ENCODE results near the gene UCMA. TPM values are rescaled to one million over a fixed set of nuclear protein-coding genes. Genes with fewer than 3 reads are reported as not detected.

The UCMA gene
- total RNA-seq, 1 experiment from 2014 or later, result not detected

DNA sequence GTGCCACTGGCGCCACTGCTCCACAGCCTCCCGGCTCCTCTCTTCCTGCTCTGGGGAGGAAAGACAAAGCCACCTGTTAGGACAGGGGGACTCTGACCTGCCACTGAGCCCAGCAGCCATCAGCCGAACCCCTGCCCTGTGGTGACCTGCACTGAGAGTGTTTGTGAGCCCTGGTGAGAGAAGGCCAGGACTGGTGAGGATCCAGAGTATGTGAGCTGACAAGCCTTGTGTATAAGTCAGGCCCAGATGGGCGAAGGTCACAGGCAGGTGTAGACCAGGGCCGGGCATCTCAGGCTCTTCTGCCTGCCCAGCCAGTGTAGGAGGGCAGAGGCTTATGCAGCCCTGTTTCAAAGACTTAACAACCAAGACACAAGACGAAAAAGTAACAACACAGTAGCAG lies 12.0 kb downstream of the UCMA start:
- no TSS peak for BruUV-seq (replicated peaks)
- CTCF ChIA-PET, result interaction anchor here (0.6 kb wide), 1 partner anchor 13 kb away, joined by 4 read pairs; no protein-coding TSS in a partner anchor
- no peak for DNase-seq (ENCODE audit: unreplicated experiment)
- Mint-ChIP-seq H3K36me3 (ENCODE audit: insufficient read depth, unreplicated experiment) (no peaks in the 10 kb centered on the region), H3K27me3 (ENCODE audit: insufficient read depth, unreplicated experiment) (no peaks in the 10 kb centered on the region), H3K9me3 (ENCODE audit: unreplicated experiment) (no peaks in the 10 kb centered on the region), H3K4me3 (ENCODE audit: unreplicated experiment) (no peak overlapping the region), H3K4me1 (ENCODE audit: insufficient read depth, unreplicated experiment) (no peaks in the 10 kb centered on the region), H3K27ac (ENCODE audit: low read depth, unreplicated experiment) (no peak overlapping the region)
- intact Hi-C loops (cut with micrococcal nuclease), result loop anchor here (5.0 kb wide), 1 partner anchor 80 kb away; the partner anchor contains the start of gene PHYH
- POLR2A ChIA-PET, result no interaction called here
- TF ChIP-seq, protein P1, sequence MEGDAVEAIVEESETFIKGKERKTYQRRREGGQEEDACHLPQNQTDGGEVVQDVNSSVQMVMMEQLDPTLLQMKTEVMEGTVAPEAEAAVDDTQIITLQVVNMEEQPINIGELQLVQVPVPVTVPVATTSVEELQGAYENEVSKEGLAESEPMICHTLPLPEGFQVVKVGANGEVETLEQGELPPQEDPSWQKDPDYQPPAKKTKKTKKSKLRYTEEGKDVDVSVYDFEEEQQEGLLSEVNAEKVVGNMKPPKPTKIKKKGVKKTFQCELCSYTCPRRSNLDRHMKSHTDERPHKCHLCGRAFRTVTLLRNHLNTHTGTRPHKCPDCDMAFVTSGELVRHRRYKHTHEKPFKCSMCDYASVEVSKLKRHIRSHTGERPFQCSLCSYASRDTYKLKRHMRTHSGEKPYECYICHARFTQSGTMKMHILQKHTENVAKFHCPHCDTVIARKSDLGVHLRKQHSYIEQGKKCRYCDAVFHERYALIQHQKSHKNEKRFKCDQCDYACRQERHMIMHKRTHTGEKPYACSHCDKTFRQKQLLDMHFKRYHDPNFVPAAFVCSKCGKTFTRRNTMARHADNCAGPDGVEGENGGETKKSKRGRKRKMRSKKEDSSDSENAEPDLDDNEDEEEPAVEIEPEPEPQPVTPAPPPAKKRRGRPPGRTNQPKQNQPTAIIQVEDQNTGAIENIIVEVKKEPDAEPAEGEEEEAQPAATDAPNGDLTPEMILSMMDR (IDR thresholded peaks at IDR 0.05; ENCODE audit: unreplicated experiment), result no peak

DNA sequence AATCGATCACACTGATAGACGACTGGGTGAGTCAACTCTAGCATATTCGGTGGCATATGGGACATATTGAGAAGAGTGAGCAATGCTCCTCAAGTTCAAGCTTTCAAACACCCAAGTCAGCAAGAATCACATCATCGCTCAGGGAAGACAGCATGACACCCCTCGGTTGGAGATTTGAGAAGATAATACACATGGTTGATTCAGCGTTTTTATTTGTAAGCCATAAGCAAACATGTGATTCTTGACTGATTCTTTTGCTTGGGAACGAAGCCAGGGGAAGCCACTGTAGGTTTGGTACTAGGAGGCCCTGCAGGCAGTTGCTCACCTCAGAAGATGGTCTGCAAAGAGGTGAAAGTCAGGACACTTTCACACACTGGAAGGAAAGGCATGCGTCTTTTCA lies 12.6 kb downstream of the UCMA start:
- no peak for DNase-seq (ENCODE audit: unreplicated experiment)
- POLR2A ChIA-PET, result no interaction called here
- no peaks in the 10 kb centered on the region for H3K4me1 Mint-ChIP-seq (ENCODE audit: insufficient read depth, unreplicated experiment)
- H3K9me3 Mint-ChIP-seq (ENCODE audit: unreplicated experiment), result no peaks in the 10 kb centered on the region
- BruUV-seq (replicated peaks), result no TSS peak
- no peak overlapping the region for H3K4me3 Mint-ChIP-seq (ENCODE audit: unreplicated experiment)
- no peaks in the 10 kb centered on the region for H3K27me3 Mint-ChIP-seq (ENCODE audit: insufficient read depth, unreplicated experiment)
- intact Hi-C loops (cut with micrococcal nuclease), result loop anchor here (5.0 kb wide), 1 partner anchor 81 kb away; the partner anchor contains the start of gene PHYH
- H3K36me3 Mint-ChIP-seq (ENCODE audit: insufficient read depth, unreplicated experiment), result no peaks in the 10 kb centered on the region
- CTCF ChIA-PET, result no interaction called here
- TF ChIP-seq, protein P1 (IDR thresholded peaks at IDR 0.05; ENCODE audit: unreplicated experiment), result no peak
- H3K27ac Mint-ChIP-seq (ENCODE audit: low read depth, unreplicated experiment), result no peak overlapping the region

DNA sequence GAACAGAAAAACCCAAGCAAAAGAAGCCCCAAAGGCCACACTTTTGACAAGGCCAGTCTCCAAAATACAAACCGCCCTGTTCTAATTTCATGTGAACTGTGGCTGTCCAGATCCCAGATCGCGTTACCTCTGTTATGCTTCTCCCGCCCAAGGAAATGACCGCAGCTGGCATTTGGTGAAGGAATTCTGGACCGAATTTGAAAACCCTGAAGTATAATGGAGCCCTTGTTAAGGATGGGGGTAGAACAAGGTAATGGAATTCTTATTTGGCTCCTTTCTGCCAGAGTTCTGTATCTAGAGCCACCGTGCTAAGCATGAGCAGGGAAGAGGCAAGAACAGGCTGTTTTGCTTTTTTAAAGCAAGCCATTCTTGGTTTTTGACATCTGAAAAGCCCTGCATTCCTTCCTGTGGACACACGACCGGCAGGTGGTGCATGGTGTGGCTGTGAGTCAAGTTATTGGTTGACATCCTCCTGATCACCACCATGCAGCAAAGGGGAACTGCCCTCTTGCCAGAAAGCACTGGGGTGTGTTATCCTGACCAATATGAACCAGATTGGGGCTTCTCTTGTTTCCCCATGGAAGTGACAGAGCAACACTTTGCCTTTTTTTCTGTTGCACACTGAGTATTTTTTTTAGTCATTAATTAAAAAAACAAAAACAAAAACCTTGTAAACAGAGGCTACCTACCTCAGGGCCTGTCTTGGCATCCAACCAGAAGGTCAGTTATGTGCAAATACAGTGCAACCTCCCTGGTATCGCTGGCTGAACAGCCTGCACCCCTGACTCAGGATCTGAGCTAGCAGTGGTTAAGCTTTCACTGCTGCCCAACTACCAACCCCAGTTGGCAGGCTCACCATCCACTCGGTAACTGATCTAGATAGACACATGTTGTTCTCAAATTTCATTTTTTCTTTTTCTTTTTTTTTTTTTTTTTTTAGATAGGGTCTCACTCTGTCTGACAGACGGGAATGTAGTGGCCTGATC lies 14.2 kb downstream of the UCMA start:
- no TSS peak for BruUV-seq (replicated peaks)
- POLR2A ChIA-PET, result no interaction called here
- Mint-ChIP-seq H3K4me1 (ENCODE audit: insufficient read depth, unreplicated experiment) (no peaks in the 10 kb centered on the region), H3K9me3 (ENCODE audit: unreplicated experiment) (no peaks in the 10 kb centered on the region), H3K27me3 (ENCODE audit: insufficient read depth, unreplicated experiment) (no peaks in the 10 kb centered on the region), H3K4me3 (ENCODE audit: unreplicated experiment) (no peak overlapping the region), H3K27ac (ENCODE audit: low read depth, unreplicated experiment) (no peak overlapping the region), H3K36me3 (ENCODE audit: insufficient read depth, unreplicated experiment) (no peaks in the 10 kb centered on the region)
- peak; percentile 43 for DNase-seq (ENCODE audit: unreplicated experiment)
- intact Hi-C loops (cut with micrococcal nuclease), result loop anchor here (5.0 kb wide), 1 partner anchor 82 kb away; the partner anchor contains the start of gene PHYH
- CTCF ChIA-PET, result interaction anchor here (0.6 to 1.7 kb wide), 5 partner anchors 9 to 125 kb away, joined by 3 to 8 read pairs (median 3); no protein-coding TSS in a partner anchor
- TF ChIP-seq, protein P1 (IDR thresholded peaks at IDR 0.05; ENCODE audit: unreplicated experiment), result peak; percentile 15

DNA sequence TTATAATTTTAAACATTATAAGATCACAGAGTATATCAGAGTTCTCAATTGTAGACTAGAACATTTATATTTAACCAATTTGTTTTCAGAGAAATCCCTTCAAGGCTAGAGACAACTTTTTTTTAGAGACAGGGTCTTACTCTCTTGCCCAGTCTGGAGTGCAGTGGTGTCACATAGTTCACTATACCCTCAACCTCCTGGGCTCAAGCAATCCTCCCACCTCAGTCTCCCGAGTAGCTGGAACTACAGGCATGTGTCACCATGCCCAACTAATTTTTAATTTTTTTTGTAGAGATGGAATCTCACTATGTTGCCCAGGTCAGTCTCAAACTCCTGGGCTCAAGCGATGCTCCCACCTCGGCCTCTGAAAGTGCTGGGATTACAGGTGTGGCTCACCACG lies 15.3 kb downstream of the UCMA start:
- no peaks in the 10 kb centered on the region for H3K27me3 Mint-ChIP-seq (ENCODE audit: insufficient read depth, unreplicated experiment)
- DNase-seq (ENCODE audit: unreplicated experiment), result no peak
- no peak overlapping the region for H3K4me3 Mint-ChIP-seq (ENCODE audit: unreplicated experiment)
- H3K4me1 Mint-ChIP-seq (ENCODE audit: insufficient read depth, unreplicated experiment), result no peaks in the 10 kb centered on the region
- intact Hi-C loops (cut with micrococcal nuclease), result no loop called here
- ChIA-PET POLR2A (no interaction called here), CTCF (no interaction called here)
- TF ChIP-seq, protein P1 (IDR thresholded peaks at IDR 0.05; ENCODE audit: unreplicated experiment), result no peak
- no peaks in the 10 kb centered on the region for H3K36me3 Mint-ChIP-seq (ENCODE audit: insufficient read depth, unreplicated experiment)
- H3K27ac Mint-ChIP-seq (ENCODE audit: low read depth, unreplicated experiment), result no peak overlapping the region
- no TSS peak for BruUV-seq (replicated peaks)
- H3K9me3 Mint-ChIP-seq (ENCODE audit: unreplicated experiment), result no peaks in the 10 kb centered on the region

Measured in MCF 10A (cell line).